NCI-H1694 (cell line): ENCODE data around the gene COPA.
A peak's percentile ranks its signal among the peaks of the same experiment; 100 is the strongest.

Experiments
- DNase-seq: peaks from one replicate; lab custom pipeline; 2025; lab: John Stamatoyannopoulos, UW

Gene COPA

GRCh38 chr1:160264795-160265307, 78.2 kb downstream of the COPA start:
- no peak for DNase-seq

- peak; percentile 96 for DNase-seq
Measured at GRCh38 chr1:160261893-160262794, 80.9 kb downstream of the COPA start, which contains the start of gene DCAF8. DCAF8 (minus strand) TSS chr1:160262549; CDS start chr1:160244008, 18,541 bp downstream.

GRCh38 chr1:160261556-160261892, 81.5 kb downstream of the COPA start:
- DNase-seq, result peak; percentile 10

DNA sequence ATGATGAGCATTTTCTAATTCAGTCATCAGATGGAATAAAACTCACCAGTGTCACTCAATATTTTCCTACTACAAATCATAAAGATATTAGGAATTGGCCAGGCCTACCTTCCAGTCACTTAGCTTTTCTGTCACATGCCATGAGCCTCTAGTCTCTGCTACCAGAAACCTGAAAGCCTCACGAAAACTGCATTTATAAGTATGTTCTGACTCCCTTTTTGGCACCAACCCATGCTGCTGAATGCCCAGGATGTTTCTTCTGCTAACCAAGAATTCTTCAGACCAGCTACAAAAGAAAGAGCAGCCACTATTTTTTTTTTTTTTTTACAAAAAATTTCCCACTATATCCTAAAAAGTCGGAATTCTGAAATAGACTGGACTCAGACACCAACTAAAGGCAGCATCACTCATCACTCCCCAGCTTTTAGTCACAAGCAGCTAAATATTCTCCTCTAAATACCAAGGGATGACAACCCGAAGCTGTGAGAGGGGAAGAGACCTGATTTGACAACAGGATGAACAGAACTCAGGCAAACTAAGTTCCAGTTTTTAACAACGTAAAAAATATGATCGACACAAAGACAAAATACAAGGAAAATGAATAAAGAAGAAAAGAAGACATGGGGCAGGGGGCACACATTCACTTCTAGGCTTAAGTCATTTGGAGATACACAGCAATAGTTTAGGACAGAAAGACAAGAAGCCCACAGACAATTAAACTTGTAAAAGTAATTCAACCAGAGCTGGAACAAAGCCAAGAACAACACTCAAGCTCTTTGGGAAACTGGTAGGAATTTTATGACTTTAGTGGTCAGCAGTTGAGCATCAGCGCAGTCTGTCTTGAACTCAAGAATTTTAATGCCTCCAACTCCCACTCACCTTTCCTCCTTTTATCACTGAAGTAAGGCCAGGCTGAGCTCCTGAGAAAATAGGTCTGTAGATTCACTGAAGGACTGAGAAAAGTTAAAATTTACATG, 82.4 kb downstream of the COPA start:
- DNase-seq, result no peak

GRCh38 chr1:160258177-160258798, 84.8 kb downstream of the COPA start:
- DNase-seq, result no peak

- no peak for DNase-seq
Measured at GRCh38 chr1:160257411-160258015, 85.5 kb downstream of the COPA start.

DNA sequence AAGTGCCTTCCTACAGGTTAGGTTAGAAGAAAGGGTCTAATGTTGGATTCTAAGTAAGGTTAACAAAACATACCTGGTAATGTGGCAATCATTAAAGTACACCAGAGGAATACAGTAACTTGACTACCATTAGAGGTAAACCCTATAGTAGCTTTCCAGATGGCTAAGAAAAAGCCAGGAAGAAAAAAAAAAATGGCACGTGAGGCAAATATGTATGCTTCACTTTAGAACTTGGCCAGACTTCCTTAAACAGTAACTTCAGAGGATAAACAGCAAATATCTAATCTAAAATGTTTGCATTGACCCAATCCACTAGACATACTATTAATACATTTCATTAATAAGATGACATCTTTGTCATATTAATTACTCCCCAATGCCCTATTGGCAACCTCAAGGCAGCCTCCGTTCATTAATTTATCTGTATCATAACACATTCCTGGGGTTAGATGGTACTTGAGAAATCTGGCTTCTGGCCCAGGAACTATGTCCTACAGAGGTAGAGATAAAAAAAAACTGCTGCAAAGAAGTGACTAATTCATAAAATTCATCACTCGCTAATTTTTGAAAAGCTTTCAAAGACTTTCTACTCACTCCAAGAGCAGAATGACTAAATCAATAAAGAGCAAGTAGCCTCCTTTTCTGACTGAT, 86.5 kb downstream of the COPA start:
- DNase-seq, result no peak

- no peak for DNase-seq
Measured at GRCh38 chr1:160255781-160256300, 87.2 kb downstream of the COPA start.

- peak; percentile 89 for DNase-seq
Measured at GRCh38 chr1:160251687-160252526, 91.1 kb downstream of the COPA start.

DNA sequence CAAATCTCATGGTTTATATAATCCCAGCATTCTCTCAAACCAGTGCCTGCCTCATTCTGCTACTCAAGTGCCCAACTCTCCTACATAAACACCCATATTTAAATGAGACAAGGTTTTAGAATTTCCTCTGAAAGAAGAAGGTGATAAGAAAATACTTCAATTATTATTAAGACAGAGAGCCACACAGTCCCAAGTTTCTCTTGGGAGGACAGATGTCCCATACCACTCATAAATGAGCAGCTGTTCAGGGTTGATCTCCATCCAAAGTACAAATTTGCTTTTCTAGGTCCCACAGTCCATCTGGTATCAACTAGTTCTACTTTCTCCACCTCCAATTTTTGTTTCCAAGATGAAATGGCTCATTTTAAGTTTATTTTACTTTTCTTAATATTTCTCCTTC, 92.0 kb downstream of the COPA start:
- DNase-seq, result peak; percentile 40

GRCh38 chr1:160247053-160247452, 96.0 kb downstream of the COPA start:
- DNase-seq, result no peak

- no peak for DNase-seq
Measured at GRCh38 chr1:160245434-160245833, 97.6 kb downstream of the COPA start.

- DNase-seq, result peak; percentile 23
Measured at GRCh38 chr1:160244209-160244608, 98.8 kb downstream of the COPA start.

- DNase-seq, result no peak
Measured at GRCh38 chr1:160243767-160244166, 99.3 kb downstream of the COPA start.

DNA sequence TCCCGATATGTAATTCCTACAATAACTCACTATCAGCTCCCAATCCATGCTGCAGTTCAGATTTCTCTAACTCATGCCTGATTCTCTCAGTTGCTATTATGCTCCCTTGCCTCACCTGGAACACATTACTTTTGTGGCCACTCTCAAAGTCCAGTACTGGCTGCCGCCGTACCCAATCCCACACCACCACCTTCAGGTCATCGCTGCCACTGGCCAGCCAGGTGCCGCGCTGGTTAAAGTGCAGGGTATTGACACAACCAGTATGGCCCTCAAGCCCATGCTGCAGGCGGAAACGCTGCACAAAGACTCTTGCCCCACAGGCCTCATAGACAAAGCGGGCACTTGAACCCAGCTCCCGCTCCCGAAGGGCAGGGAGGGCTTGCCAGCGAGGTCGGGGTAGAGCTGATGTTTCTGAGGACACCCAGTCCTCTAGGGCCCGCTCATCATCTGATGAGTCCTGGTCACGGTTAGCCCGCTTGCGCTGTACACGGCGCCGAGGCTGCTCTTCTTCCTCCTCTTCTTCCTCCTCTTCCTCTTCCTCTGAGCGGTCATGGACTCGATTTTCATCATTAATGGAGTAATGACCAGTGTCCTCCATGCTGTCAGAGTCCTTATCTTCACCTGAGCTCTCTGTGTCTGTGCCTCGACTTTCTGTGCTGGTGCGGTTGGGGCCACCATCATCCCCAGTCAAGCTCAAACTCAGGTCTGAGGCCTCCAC, 103.3 kb downstream of the COPA start:
- no peak for DNase-seq
